ENCODE measurements around the gene CSMD2.

GRCh38 chr1:33986390-33987095 lies 178.5 kb downstream of the CSMD2 start:
- TF ChIP-seq POLR2AphosphoS5 (IDR thresholded peaks at IDR 0.05; ENCODE audit: low read depth, low read length) (no peak), REST (IDR thresholded peaks at IDR 0.05; ENCODE audit: insufficient read depth in 1 of 2, low read depth in 2 of 2, low read length in 2 of 2) (no peak)

Measured in PFSK-1 (cell line).